ENCODE measurements around the gene WNT9A.

- TF ChIP-seq HNRNPL (IDR thresholded peaks at IDR 0.05; ENCODE audit: low read depth, low read length) = no peak
- no peak for TF ChIP-seq GATA2 (CRISPR knock-in tag; IDR thresholded peaks at IDR 0.05)
- TF ChIP-seq ZC3H11A (IDR thresholded peaks at IDR 0.05; ENCODE audit: low read depth, low read length) = no peak
- no peak for TF ChIP-seq CTCF (IDR thresholded peaks at IDR 0.05 in 2 of 3, conservative IDR thresholded peaks at IDR 0.05 in 1 of 3; ENCODE audit: insufficient read depth in 2 of 3, low read depth in 1 of 3, low read length in 3 of 3)
- no peak for TF ChIP-seq ZNF699 (CRISPR knock-in tag; IDR thresholded peaks at IDR 0.05; ENCODE audit: insufficient replicate concordance)
- TF ChIP-seq, protein P1, sequence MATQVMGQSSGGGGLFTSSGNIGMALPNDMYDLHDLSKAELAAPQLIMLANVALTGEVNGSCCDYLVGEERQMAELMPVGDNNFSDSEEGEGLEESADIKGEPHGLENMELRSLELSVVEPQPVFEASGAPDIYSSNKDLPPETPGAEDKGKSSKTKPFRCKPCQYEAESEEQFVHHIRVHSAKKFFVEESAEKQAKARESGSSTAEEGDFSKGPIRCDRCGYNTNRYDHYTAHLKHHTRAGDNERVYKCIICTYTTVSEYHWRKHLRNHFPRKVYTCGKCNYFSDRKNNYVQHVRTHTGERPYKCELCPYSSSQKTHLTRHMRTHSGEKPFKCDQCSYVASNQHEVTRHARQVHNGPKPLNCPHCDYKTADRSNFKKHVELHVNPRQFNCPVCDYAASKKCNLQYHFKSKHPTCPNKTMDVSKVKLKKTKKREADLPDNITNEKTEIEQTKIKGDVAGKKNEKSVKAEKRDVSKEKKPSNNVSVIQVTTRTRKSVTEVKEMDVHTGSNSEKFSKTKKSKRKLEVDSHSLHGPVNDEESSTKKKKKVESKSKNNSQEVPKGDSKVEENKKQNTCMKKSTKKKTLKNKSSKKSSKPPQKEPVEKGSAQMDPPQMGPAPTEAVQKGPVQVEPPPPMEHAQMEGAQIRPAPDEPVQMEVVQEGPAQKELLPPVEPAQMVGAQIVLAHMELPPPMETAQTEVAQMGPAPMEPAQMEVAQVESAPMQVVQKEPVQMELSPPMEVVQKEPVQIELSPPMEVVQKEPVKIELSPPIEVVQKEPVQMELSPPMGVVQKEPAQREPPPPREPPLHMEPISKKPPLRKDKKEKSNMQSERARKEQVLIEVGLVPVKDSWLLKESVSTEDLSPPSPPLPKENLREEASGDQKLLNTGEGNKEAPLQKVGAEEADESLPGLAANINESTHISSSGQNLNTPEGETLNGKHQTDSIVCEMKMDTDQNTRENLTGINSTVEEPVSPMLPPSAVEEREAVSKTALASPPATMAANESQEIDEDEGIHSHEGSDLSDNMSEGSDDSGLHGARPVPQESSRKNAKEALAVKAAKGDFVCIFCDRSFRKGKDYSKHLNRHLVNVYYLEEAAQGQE (IDR thresholded peaks at IDR 0.05; ENCODE audit: borderline replicate concordance) = no peak
- TF ChIP-seq, protein P1 (CRISPR knock-in tag; IDR thresholded peaks at IDR 0.05; ENCODE audit: low read depth) = no peak
Measured at GRCh38 chr1:227919906-227920305, 27.8 kb downstream of the WNT9A start.
